ENCODE measurements around the gene CFAP45.

Gene CFAP45

DNA sequence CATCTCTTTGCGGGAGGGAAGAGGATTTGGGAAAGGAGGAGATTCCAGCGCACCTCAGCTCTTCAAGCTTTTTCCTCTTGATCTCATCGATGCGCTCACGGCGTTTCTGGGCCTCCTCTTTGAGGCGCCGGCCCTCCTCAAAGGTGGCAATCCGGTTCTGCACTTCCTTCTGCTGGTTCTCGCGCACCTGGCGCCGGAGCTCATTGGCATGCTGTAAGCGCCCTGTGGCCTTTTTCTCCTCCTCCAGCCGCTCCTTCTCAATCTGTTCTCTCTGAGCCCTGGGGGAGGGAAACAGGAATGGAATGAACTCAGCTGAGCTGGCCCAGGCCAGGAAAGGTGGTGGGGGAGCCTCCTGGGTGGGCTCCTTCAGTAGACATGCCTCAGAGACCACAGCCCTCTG is 27.1 kb downstream of the CFAP45 start:
- DNase-seq: no peak

DNA sequence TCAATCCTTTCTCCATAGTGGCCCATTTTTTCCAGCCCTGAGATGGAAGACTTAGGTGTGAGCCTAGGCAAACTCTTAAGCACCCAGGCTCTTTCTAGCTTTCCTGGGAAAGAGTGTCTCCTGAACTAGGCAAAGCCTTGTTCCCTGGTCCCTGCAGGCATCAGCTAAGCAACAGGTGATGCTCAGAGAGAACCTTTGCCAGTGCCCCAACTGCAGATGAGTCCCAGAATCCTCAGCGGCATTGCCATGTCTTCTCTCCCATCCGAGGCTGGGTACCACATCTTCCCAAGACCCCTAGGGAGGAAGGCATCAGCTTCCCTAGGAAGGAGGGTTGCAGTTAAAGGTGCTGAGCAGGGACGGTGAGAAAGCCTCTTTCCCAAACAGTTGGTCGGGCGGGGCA is 29.3 kb downstream of the CFAP45 start:
- no peak for DNase-seq

DNA sequence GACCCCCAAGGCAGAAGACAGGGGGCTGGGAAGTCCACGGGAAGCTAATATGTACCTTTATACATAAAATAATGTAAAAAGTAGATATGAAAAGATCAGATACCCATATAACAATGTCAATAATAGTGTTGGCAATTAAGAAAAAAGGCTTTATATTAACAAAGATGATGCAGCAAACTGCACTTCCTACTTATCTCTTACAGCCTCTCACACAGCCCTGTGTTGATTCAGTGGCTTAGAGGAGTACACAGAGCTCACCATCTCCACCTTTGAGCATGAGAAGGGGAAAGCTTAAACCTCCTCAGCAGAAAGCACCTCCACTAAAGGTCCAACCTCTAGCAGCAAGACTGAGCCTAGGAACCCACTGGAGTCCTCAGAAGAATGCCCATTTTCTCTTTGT is 30.4 kb downstream of the CFAP45 start:
- no peak for DNase-seq

- DNase-seq: no peak
Measured at GRCh38 chr1:159869173-159869572, 30.8 kb downstream of the CFAP45 start.

DNA sequence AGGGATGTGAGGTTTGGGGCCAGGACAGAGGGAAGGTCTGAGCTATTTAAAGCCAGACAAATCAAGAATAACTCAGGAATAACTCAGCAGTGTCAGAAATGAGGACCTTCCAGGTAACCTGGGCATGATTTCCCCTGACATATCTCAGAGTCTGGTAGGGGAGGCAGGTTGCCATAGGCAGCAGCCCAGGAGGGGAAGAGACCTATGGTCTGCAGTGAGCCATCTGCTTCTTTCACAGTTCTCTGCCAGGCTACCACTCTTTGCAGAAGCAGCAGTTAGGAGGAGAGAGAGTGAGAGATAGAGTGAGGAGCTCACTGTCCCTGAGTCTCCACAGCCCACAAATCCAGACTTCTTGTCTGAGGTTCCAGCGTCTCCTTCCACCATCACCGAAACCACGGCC is 31.2 kb downstream of the CFAP45 start:
- DNase-seq: no peak

DNA sequence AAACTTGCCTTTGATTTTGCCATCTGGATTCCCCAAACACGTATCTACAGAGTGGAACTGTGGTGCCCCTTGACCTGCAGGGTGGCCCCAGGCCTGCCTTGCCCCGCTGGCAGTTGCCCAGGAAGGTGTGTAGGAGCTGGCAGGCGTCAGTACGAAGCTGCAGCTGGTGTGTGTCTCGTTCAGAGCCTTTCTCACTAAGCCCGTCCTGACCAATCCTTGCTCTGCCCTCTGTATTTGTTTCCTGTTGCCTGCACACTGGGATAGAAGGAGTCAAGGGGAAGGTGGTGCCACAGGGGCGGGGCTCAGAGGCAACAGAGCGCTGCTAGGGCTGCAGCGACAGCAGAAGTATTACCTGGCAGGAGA is 32.3 kb downstream of the CFAP45 start:
- DNase-seq: no peak

DNA sequence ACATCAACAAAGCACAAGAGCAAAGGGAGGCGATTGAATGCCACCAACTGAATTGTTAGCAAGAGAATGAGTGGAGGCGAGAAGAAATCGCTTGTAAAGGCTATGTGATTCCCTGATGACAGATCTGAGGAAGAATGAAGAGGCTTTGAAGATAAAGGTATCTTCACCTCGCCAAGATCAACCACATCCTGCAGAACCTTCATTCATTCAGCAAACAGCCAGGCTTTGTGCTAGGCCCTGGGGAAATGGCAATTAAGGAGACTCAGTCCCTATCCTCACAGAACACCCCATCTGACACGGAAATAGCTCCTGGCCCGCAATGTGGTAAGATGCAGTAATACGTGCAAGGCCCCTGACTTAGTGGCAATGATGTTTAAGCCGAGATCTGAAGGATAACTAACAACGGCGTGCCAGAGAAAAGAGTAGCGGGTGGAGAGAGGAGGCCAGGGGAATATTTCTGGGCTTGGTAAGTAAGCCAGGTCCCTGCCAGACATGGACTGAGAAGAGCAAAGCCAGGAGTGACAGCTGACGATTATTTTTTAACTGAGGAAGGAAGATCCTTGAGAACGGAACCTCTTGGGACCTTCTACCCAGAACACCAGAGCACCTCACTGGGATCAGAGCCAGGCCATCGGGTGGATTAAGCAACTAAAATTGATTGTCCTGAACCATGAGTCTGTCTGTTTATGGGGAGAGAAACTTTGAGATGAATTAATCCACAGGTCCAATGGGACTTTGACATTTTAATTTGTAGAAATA is 32.9 kb downstream of the CFAP45 start:
- no peak for DNase-seq

DNA sequence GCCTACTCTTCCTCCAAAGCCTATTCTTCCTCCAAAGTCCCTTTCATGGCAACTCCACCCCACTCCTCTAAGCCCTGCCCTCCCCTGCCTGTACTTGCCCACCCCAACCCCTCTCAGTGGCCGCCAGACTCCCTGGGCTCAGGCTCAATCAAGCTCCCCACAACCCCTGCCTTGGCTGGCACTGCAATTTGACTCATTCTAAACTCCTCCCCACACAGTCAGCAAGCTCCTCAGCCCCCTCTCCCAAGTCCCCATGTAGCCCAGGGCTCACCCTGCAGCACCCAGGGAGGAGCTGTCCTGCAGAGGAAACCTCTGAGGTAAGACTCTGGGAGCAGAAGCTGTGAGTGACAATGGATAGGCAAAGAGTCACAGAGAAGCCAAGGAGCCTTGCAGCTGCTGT is 33.9 kb downstream of the CFAP45 start:
- no peak for DNase-seq

GRCh38 chr1:159864262-159864661 is 35.7 kb downstream of the CFAP45 start:
- no peak for DNase-seq

GRCh38 chr1:159862557-159862956 is 37.4 kb downstream of the CFAP45 start, which contains the start of gene VSIG8:
VSIG8 (minus strand) TSS chr1:159862657; CDS start chr1:159862521, 136 bp downstream.
- no peak for DNase-seq

DNA sequence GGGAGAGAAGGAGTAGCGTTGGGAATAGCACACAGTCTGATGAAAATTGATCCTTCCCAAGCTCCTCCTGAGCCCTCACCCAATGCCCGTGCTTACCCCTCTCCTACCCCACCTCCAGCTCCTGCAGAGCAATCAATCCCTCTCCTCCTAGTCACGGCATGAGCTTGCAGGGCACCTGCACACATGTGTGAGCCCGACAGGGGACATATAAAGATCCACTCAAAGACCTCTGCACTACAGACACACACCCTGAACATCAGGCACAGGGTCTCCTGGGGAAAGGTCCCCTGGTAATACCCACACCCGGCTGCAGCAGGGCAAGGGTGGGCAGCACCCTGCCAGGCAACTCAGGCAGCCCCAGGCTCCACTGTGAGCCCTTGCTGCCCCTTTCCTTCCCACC is 37.9 kb downstream of the CFAP45 start:
- no peak for DNase-seq

DNA sequence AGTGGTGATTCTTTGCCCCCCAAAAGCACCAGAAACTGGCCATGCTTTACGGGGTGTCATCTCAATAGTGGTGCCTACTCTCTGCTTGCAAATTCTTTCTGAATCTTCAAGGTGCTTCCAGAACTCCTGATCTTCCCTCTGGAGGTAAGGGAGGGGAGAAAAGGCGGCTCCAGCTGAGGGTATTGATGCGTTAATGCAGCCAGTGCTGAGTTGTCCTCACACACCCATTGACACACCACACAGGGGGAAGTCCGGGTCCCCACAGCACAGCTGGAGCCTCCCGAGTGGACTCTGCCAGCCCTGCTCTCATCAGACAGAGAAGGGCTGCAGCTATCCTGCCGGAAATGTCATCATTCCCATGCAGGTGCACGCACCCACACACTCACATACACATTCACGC is 38.7 kb downstream of the CFAP45 start:
- DNase-seq: no peak

GRCh38 chr1:159860456-159860855 is 39.5 kb downstream of the CFAP45 start:
- DNase-seq: no peak

- no peak for DNase-seq
Measured at GRCh38 chr1:159859767-159860322, 40.1 kb downstream of the CFAP45 start.

- DNase-seq: no peak
Measured at GRCh38 chr1:159857889-159858288, 42.1 kb downstream of the CFAP45 start.

GRCh38 chr1:159856576-159856975 is 43.4 kb downstream of the CFAP45 start:
- peak in 1 of 2 experiments; percentile 32 for DNase-seq

DNA sequence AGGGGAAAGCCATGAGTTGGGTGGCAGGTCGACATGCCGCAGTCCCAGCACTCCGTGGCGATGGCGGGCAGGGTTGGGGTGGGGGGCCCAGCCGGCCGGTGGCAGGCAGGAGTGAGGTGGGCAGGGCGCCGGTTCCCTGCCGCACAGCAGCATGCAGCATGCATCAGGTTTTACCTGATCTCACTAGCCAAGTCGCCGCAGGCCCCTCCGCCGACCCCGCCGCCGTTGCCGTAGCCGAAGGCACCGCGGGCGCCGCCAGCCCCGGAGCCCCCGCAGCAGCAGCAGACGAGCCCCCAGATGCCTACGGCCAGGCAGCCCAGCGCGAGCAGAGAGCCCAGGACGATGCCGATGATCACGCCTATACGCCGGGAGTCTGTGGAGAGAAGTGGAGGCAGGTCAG is 44.3 kb downstream of the CFAP45 start:
- DNase-seq: no peak

DNA sequence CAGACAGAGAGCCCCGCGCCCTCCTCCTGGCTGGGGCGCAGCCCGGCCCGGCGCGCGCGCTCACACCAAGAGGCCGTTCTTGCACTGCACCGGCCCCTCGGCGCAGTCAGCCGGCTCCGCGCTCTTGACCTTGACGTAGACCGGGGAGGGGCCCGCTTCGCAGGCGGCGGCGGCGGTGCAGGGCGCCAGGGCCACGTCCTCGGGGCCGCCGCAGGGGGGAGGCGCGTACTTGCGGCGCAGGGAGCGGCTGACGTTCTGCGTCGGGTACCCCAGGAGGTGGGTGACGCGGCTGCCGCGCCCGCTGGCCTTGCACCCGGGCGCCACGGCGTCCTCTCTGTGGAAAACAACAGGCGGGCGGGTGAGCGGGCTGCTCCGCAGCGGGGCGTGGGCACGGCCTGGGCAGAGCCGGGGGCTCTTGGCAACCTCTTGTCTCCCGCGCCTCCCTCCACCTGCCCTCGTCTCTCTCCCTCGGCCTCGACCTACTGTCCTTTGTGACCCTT is 45.2 kb downstream of the CFAP45 start:
- DNase-seq: peak; percentile 65 to 71

DNA sequence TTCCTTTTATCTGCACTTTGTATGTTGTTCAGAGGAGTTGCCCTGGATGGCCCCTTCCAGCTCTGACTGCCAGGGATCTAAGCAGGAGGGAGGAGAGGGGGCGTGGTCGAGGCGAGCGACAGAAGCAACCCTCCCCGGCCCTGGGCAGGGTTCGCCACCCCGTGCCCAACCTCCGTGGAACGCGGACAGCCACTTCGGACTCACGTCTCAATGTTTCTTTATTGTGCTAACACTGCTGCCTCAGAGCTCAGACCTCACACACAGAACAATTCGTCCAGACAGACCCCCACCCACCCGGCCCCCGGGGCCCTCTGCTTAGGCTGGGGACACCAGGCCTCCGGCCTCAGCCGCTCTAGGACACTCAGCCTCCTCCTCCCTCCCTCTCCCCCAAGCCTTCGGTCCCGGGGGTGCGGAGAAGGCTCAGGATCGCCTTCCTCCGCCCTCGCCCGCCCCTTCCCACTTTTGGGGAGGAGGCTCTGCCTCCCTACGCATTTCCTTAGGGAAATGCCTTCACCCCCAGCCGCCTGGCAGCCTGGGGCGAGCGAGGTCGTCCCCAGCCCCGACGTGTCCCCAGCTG is 45.8 kb downstream of the CFAP45 start:
- DNase-seq: peak in 1 of 2 experiments; percentile 27

DNA sequence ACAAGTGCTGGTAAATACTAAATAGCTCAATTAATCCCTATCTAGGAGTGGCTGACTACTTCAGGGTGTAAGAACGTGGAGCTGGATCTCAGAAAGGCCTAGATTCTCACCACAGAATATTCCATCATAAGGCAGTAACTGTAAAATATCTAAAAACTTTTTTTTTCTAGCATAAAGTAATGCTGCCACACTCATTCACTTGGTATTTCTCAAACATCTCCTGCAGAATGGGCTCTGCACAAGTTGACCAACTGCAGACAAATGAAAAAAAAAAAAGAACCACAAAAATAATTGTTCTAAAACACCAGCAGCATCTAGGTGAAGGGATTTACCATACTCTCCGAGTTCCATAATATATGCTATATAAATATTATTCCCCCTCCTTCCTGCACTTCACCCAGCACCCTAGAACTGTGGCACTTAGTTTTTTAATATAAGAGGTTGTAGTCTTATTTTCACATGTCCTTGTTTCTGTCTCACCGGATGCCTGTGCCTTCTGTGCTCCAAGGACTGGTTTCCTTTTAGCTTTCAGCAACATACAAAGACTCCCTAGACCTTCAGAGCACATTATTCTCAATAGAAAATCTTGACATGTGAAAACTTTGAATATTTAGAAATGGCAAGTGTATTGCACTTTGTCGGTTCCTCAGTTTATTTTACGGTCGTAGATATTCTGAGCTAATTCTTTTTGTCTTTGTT is 46.4 kb downstream of the CFAP45 start:
- no peak for DNase-seq

- DNase-seq: no peak
Measured at GRCh38 chr1:159851407-159851806, 48.6 kb downstream of the CFAP45 start.

- DNase-seq: no peak
Measured at GRCh38 chr1:159849626-159850366, 50.2 kb downstream of the CFAP45 start.

DNA sequence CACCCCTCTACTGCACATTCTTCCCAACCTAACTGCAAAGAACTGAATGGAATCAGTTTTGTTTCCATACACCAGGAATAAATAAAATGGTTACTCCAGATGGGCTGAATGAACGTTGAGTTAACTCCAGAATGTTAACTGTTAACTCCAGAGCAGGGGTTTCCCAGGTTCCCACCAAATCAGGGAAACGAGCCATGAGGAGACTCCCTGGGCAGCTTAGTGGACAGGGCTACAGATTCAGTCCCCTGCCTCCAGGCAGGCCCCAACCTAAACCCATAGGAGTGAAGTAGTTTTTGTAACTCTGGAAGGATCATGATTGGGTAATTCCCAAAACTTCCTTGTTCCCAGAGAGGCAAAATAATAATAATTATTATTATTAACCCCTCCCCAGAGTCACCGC is 51.6 kb downstream of the CFAP45 start:
- DNase-seq: no peak
